ENCODE measurements around the gene REV3L. TPM values are rescaled to one million over a fixed set of nuclear protein-coding genes. Genes with fewer than 3 reads are reported as not detected.

Gene REV3L
- total RNA-seq: 8.2 and 14.2 TPM in 2 replicates

- no peak for TF ChIP-seq CTCF (conservative IDR thresholded peaks at IDR 0.05; ENCODE audit: low read depth, low read length)
- DNase-seq (ENCODE audit: low read depth): no peak
- peak within 1 kb of the TSS; percentile 77 for H3K4me3 ChIP-seq (ENCODE audit: low read depth, low read length)
Measured at GRCh38 chr6:111482959-111483735, at the start of gene REV3L. TSS of gene REV3L (minus strand) at chr6:111483218. CDS start at chr6:111482888, 330 bp downstream.

GRCh38 chr6:111531185-111531584 is 48.2 kb upstream of the REV3L start:
- H3K4me3 ChIP-seq (ENCODE audit: low read depth, low read length): no peak overlapping the region
- no peak for TF ChIP-seq CTCF (conservative IDR thresholded peaks at IDR 0.05; ENCODE audit: low read depth, low read length)
- DNase-seq (ENCODE audit: low read depth): no peak

- no peak overlapping the region for H3K4me3 ChIP-seq (ENCODE audit: low read depth, low read length)
- no peak for TF ChIP-seq CTCF (conservative IDR thresholded peaks at IDR 0.05; ENCODE audit: low read depth, low read length)
- DNase-seq (ENCODE audit: low read depth): no peak
Measured at GRCh38 chr6:111530667-111531066, 47.6 kb upstream of the REV3L start.

- no peak for TF ChIP-seq CTCF (conservative IDR thresholded peaks at IDR 0.05; ENCODE audit: low read depth, low read length)
- DNase-seq (ENCODE audit: low read depth): no peak
- no peak overlapping the region for H3K4me3 ChIP-seq (ENCODE audit: low read depth, low read length)
Measured at GRCh38 chr6:111530218-111530617, 47.2 kb upstream of the REV3L start.

- TF ChIP-seq CTCF (conservative IDR thresholded peaks at IDR 0.05; ENCODE audit: low read depth, low read length): no peak
- no peak overlapping the region for H3K4me3 ChIP-seq (ENCODE audit: low read depth, low read length)
- DNase-seq (ENCODE audit: low read depth): no peak
Measured at GRCh38 chr6:111527367-111527766, 44.3 kb upstream of the REV3L start.

- TF ChIP-seq CTCF (conservative IDR thresholded peaks at IDR 0.05; ENCODE audit: low read depth, low read length): no peak
- DNase-seq (ENCODE audit: low read depth): no peak
- no peak overlapping the region for H3K4me3 ChIP-seq (ENCODE audit: low read depth, low read length)
Measured at GRCh38 chr6:111524735-111525134, 41.7 kb upstream of the REV3L start.

- DNase-seq (ENCODE audit: low read depth): no peak
- H3K4me3 ChIP-seq (ENCODE audit: low read depth, low read length): no peak overlapping the region
- TF ChIP-seq CTCF (conservative IDR thresholded peaks at IDR 0.05; ENCODE audit: low read depth, low read length): no peak
Measured at GRCh38 chr6:111524252-111524651, 41.2 kb upstream of the REV3L start.
